Measurements from ENCODE around the gene SEC16A. TPM values are rescaled to one million over a fixed set of nuclear protein-coding genes. Genes with fewer than 3 reads are reported as not detected.
"Not testable (repeated sequence)": the region's sequence is repeated elsewhere in the genome, so short reads cannot be mapped to it uniquely, and the experiment has no call there.

The SEC16A gene
- total and polyA plus RNA-seq, 2 donors from 2014 or later, result 37.0 to 67.1 TPM

- intact Hi-C loops (cut with DNase I), result no loop called here
- H3K27ac ChIP-seq (ENCODE audit: low read depth in 2 of 2, low read length in 2 of 2), result no peak overlapping the region
- TF ChIP-seq CTCF (IDR thresholded peaks at IDR 0.05; ENCODE audit: borderline replicate concordance, extremely low read depth, insufficient read depth), result no peak
These were observed 74.9 kb downstream of the SEC16A start for GRCh38 chr9:136407911-136408310.

GRCh38 chr9:136407061-136407460 is 75.8 kb downstream of the SEC16A start:
- H3K4me1 ChIP-seq (ENCODE audit: control insufficient read depth in 2 of 3, insufficient read depth in 2 of 3, low read depth in 1 of 3, low read length in 3 of 3), result peaks cover 0 to 18% (median 7%) of the 10 kb centered on the region in 3 donors
- H3K9me3 ChIP-seq (ENCODE audit: control insufficient read depth in 2 of 3, insufficient read depth in 1 of 3, low read length in 3 of 3); intact Hi-C loops (cut with DNase I); H3K9ac ChIP-seq (ENCODE audit: low read length in 3 of 3); H3K27me3 ChIP-seq (ENCODE audit: control insufficient read depth, insufficient read depth, low read length); H3K27ac ChIP-seq (ENCODE audit: low read depth in 2 of 2, low read length in 2 of 2); DNase-seq; FAIRE-seq; H3K4me3 ChIP-seq (ENCODE audit: low read length in 3 of 3): not testable (repeated sequence)
- peaks cover under 1 to 11% (median 9%) of the 10 kb centered on the region in 3 donors for H3K36me3 ChIP-seq (ENCODE audit: control insufficient read depth in 2 of 3, insufficient read depth in 3 of 3, low read length in 3 of 3)

More at GRCh38 chr9:136407911-136408310, 74.9 kb downstream of the SEC16A start:
- Histone ChIP-seq H3K9ac (ENCODE audit: low read length in 3 of 3) (no peak overlapping the region), H3K4me1 (ENCODE audit: control insufficient read depth in 2 of 3, insufficient read depth in 2 of 3, low read depth in 1 of 3, low read length in 3 of 3) (peaks cover 0 to 19% (median 7%) of the 10 kb centered on the region in 3 donors), H3K4me3 (ENCODE audit: low read length in 3 of 3) (no peak overlapping the region), H3K36me3 (ENCODE audit: control insufficient read depth in 2 of 3, insufficient read depth in 3 of 3, low read length in 3 of 3) (peaks cover 3 to 20% (median 12%) of the 10 kb centered on the region in 3 donors), H3K9me3 (ENCODE audit: control insufficient read depth in 2 of 3, insufficient read depth in 1 of 3, low read length in 3 of 3) (no peaks in the 10 kb centered on the region), H3K27me3 (ENCODE audit: control insufficient read depth, insufficient read depth, low read length) (no peaks in the 10 kb centered on the region)
- DNase-seq (no peak), FAIRE-seq (no peak)

- DNase-seq; H3K4me3 ChIP-seq (ENCODE audit: low read length in 3 of 3); H3K4me1 ChIP-seq (ENCODE audit: control insufficient read depth in 2 of 3, insufficient read depth in 2 of 3, low read depth in 1 of 3, low read length in 3 of 3); intact Hi-C loops (cut with DNase I); H3K9me3 ChIP-seq (ENCODE audit: control insufficient read depth in 2 of 3, insufficient read depth in 1 of 3, low read length in 3 of 3); H3K27ac ChIP-seq (ENCODE audit: low read depth in 2 of 2, low read length in 2 of 2); H3K27me3 ChIP-seq (ENCODE audit: control insufficient read depth, insufficient read depth, low read length); FAIRE-seq; H3K9ac ChIP-seq (ENCODE audit: low read length in 3 of 3): not testable (repeated sequence)
- peaks cover 0 to 10% (median 8%) of the 10 kb centered on the region in 3 donors for H3K36me3 ChIP-seq (ENCODE audit: control insufficient read depth in 2 of 3, insufficient read depth in 3 of 3, low read length in 3 of 3)
These were observed 76.9 kb downstream of the SEC16A start for GRCh38 chr9:136405904-136406303.

- Histone ChIP-seq H3K9ac (ENCODE audit: low read length in 3 of 3) (no peak overlapping the region), H3K4me1 (ENCODE audit: control insufficient read depth in 2 of 3, insufficient read depth in 2 of 3, low read depth in 1 of 3, low read length in 3 of 3) (peaks cover 0 to 8% (median 0%) of the 10 kb centered on the region in 3 donors), H3K27ac (ENCODE audit: low read depth in 2 of 2, low read length in 2 of 2) (no peak overlapping the region), H3K27me3 (ENCODE audit: control insufficient read depth, insufficient read depth, low read length) (no peaks in the 10 kb centered on the region), H3K9me3 (ENCODE audit: control insufficient read depth in 2 of 3, insufficient read depth in 1 of 3, low read length in 3 of 3) (no peaks in the 10 kb centered on the region), H3K36me3 (ENCODE audit: control insufficient read depth in 2 of 3, insufficient read depth in 3 of 3, low read length in 3 of 3) (peaks cover 0 to 10% (median 8%) of the 10 kb centered on the region in 3 donors), H3K4me3 (ENCODE audit: low read length in 3 of 3) (no peak overlapping the region)
- intact Hi-C loops (cut with DNase I), result no loop called here
- FAIRE-seq, result no peak
- no peak for TF ChIP-seq CTCF (IDR thresholded peaks at IDR 0.05; ENCODE audit: borderline replicate concordance, extremely low read depth, insufficient read depth)
- DNase-seq, result no peak
These were observed 77.4 kb downstream of the SEC16A start for GRCh38 chr9:136405481-136405880.
